Fibroblast of gingiva (primary cell): ENCODE results near the gene MTNR1A.
"Not testable (repeated sequence)": the region's sequence is repeated elsewhere in the genome, so short reads cannot be mapped to it uniquely, and the experiment has no call there.

Source experiments
- DNase-seq: peaks from one replicate; pipeline ENCODE4 v3.0.0-alpha.2; 2011; ENCODE audit warnings: low read depth

Gene MTNR1A

GRCh38 chr4:186561748-186562147 is 6.4 kb upstream of the MTNR1A start:
- DNase-seq = no peak

DNA sequence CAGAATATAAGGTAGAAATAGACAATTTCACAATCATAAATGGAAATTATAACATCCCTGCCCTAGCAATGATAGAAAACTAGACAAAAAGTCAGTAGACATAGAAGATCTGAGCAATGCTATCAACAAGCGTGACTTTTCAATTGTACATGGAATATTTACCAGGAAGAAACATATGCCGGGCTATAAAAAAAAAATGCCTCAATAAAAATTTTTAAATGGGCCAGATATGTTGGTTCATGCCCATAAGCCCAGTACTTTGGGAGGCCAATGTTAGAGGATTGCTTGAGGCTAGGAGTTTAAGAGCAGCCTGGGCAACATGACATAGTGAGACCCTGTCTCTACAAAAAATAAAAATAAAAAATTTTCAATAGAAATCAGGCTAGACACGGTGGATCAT is 5.3 kb upstream of the MTNR1A start:
- no peak for DNase-seq

- peak; percentile 58 for DNase-seq
Observed at GRCh38 chr4:186557486-186557885, 2.1 kb upstream of the MTNR1A start.

GRCh38 chr4:186557061-186557460 is 1.7 kb upstream of the MTNR1A start:
- peak; percentile 9 for DNase-seq

DNA sequence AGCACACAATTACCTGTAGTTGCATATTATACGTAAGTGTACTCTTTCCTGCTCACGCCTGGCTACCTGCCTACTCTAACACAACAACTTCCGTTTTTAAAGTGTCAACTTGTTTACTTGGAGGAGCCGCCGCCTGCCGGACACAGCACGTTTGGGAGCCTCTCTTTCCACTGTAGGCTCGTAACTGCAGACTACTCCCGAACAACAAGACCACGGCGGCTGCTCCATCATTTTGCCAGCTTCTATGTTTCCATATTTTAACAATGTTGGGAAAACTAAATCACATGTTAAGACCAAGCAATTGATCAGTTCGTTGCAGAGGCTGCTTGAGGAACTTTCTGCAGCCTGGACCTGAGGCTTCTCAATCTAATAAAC is 841 bp downstream of the MTNR1A start:
- peak; percentile 13 for DNase-seq

DNA sequence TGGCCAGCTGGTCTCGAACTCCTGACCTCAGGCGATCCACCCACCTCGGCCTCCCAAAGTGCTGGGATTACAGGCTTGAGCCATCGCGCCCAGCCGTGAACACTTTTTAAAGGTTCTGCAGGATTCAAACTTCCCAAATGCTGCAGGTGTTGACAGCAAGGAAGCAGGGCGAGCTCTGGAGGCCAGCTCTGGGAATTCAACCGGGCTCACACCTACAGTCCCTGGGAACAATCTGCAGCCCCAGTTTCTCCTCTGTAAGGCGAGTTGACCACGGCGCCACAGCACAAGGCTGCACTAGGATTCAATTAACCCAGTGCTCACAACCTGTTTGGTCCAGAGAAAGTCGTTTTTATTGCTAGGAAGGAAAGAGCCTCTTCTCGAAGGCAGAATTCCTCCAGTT is 1.6 kb downstream of the MTNR1A start:
- no peak for DNase-seq

GRCh38 chr4:186551849-186552248 is 3.5 kb downstream of the MTNR1A start:
- no peak for DNase-seq

GRCh38 chr4:186545436-186545835 is 9.9 kb downstream of the MTNR1A start:
- DNase-seq = no peak

DNA sequence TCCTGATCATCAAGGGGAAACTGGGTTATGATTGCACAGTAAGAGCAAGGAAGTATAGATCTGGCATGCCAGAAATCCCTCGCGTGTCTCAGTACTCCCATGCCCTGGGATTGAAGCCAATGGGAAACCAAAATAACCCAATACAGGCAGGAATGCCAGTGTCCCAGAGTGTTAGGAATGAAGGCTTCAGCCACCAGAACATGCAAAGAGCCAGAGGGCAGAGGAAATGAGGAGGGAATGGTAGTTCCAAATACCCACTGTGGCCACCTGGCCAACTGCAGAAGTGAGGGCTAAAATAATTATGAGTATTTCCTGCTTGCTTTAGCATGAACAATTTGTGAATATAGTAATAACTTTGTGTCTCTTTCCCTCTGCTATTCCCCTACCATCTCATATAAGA is 12.2 kb downstream of the MTNR1A start:
- no peak for DNase-seq

DNA sequence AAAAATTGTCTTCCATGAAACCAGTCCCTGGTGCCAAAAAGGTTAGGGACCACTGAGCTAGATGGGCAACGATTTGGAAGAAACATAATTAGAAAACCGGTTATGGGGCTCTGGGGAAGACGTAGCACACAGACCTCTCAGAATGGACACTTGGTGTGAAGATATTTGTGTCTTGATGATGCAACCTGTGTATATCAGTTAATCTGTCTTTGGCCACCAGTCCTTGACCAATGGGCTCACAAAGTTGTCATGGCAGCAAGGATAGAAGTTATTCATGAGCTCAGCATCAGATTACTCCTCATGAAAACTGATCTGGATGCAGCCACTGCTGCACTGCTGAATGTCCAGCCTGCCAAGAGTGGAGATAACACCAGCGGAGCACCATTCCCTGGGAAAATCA is 13.6 kb downstream of the MTNR1A start:
- DNase-seq = no peak

DNA sequence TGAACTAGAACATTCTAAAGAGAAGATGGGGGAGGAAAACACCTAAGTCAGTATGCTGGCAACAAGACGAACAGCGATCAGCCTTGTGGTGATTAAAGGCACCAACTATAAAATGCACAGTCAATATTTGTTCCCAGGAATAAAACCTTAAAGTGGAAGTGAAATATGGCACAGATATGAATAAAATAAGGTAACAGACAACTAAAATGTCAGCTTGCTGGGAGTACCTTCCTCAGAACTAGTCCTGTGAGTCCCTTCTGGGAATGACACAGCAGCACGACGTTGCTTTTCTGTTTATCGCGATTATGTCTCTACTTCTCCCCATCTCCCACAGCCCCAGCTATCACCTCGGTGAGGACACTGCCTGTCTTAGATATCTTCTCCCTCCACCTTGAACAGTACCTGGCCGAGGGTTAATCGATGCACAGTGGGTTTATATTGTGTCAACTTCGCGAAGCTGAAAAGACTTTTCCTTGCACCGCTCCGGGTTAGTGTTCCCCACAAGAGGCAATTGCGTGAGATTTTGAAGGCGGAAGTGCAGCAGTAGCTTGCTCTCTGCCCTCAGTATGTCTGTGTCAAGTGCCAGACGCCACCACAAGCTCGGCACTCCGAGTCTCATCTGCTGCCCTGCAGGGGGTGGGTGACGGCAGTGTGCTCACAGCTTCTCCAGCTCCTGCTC is 17.4 kb downstream of the MTNR1A start:
- no peak for DNase-seq

- DNase-seq = no peak
Observed at GRCh38 chr4:186536285-186536684, 19.1 kb downstream of the MTNR1A start.

DNA sequence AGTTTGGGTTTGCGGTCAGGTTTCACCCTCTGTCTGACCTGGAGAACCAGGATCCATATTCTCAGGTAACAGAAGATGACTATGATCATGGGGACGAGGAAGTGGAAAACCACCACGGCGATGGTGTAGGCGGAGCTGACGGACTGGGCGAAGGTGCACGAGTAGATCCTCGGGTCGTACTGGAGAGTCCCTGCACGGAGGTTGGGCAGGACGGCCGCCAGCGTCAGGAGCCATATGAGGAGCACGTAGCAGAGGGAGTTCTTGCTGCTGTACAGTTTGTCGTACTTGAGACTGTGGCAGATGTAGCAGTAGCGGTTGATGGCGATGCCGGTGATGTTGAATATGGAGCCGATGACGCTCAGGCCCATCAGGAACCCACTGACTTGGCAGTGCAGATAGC is 21.3 kb downstream of the MTNR1A start:
- DNase-seq = no peak

DNA sequence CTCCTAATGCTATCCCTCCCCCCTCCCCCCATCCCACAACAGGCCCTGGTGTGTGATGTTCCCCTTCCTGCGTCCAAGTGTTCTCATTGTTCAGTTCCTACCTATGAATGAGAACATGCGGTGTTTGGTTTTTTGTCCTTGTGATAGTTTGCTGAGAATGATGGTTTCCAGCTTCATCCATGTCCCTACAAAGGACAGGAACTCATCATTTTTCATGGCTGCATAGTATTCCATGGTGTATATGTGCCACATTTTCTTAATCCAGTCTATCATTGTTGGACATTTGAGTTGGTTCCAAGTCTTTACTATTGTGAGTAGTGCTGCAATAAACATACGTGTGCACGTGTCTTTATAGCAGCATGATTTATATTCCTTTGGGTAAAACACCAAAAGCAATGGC is 31.4 kb downstream of the MTNR1A start:
- not testable (repeated sequence) for DNase-seq

DNA sequence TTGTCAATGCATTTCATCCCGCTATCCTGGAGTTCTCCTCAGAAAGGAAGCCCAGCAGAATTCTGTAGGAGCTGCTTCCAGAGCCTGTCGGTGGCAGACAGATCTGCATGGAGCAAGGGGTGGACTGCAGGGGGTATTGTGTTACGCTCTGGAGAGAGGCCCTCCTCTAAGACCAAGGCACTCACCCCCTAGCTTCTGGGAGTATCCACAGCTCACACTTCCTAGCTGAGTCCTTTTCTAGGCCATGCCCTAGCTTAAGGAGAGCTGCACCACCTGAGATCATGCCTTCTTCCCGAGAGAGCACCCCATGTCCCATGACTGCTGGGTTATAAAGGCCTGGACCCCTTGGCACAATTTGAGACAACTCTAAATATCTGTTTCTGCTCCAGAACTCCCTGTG is 39.1 kb downstream of the MTNR1A start:
- no peak for DNase-seq

- no peak for DNase-seq
Observed at GRCh38 chr4:186514271-186514950, 41.0 kb downstream of the MTNR1A start.

- not testable (repeated sequence) for DNase-seq
Observed at GRCh38 chr4:186504771-186505170, 50.6 kb downstream of the MTNR1A start.

DNA sequence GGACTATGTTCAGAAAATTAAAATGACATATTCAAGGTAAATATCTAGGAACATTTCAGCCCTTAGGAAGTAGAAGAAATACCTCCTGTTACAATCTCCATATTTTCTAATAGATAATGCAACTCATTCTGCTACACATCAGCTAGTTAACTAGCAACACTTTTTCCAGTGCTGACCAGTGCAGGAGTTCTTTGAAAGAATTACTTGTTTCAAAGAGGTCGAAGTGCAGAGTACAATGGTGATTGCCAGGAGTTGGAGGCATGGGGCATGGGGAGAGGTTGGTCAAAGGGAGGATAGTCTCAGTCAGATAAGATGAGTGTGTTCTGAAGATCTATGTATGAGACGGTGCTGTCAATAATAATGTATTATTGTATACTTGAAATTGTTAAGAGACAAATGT is 53.1 kb downstream of the MTNR1A start:
- no peak for DNase-seq

GRCh38 chr4:186501554-186501953 is 53.8 kb downstream of the MTNR1A start:
- no peak for DNase-seq

DNA sequence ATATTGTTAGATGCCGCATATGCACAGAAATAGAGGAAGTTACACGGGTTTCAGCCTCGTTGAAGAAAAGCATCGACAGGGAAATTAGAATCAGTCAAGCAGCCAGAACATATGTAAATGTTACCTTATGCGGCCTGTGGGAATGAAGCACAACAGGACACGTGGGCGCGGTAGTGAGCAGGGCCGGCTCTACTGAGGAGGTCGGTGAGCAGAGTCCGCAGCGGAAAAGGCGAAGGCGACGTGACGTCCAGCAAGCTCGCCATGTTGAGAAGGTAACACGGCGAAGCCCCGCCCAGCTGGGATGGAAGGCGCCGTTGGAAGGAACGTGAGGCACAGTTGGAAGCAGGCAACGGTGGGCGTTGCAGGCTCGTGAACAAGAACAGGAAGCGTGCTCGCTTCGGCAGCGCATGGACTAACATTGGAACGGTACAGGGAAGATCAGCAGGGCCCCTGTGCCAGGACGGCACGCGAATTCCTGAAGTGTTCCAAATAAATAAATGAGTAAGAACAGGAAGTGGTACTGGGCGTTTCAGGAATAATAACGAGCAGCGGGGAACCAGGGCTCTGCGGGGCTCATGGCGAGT is 54.6 kb downstream of the MTNR1A start:
- no peak for DNase-seq

GRCh38 chr4:186499467-186499866 is 55.9 kb downstream of the MTNR1A start:
- no peak for DNase-seq

DNA sequence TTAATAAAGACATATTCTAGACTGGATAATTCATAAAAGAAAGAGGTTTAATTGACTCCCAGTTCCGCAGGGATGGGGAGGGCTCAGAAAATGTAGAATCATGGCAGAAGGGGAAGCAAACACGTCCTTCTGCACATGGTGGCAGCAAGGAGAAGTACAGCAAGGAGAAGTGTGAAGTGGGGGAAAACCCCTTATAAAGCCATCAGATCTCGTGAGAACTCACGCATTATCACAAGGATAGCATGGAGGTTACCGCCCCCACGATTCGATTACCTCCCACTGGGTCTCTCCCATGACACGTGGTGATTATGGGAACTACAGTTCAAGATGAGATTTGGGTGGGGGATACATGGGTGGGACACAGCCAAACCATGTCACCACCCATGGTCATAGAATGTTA is 58.3 kb downstream of the MTNR1A start:
- no peak for DNase-seq

DNA sequence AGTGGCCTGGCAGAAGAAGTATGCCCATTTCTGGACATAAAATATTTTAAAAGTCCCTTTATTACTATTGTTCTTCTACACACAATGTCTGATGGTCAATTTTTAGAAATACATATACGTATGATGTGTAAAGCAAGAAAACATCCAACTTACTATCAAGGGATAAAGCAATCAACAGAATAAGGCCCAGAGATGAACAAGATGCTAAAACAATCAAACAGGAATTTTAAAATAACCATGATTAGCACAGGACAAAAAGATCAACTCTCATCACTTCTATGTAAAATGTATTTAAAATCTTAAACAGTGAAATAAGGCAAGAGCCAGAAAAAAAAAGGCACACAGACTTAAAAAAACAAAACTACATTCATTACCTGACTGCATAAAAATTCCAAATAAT is 60.9 kb downstream of the MTNR1A start:
- DNase-seq = no peak

DNA sequence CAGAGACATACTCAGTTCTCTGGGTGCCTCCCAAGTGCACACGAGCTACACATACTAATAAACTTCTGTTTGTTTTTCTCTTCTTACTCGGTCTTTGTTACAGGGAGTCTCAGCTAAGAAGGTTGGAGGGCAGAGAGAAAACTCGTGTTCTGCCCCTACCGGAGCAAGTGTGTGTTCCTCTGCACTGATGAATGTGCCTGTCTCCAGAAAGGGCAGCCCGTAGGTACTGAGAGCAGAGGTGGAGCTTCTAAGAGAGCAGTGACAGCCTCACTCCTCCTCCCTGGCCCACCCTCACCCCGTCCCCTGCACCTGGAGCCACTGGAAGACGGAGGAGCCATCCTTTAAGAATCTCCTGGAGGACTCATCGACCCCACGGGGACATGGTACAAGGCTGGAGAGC is 67.6 kb downstream of the MTNR1A start:
- DNase-seq = no peak
